GM12878 (cell line): ENCODE results near the gene JKAMP. TPM values are rescaled to one million over a fixed set of nuclear protein-coding genes. Genes with fewer than 3 reads are reported as not detected.

ENCODE experiments used
- ATAC-seq: fragments of 200-7000 bp; cut with Tn5 transposase; 3 replicates; pipeline ENCODE4 v1.9.1; 2020; ENCODE audit warnings: mild to moderate bottlenecking, moderate library complexity
- BruUV-seq: library from RNA; stranded (reverse); fragments of 400-500 nt; replicated peaks from 2 replicates; lab custom pipeline; 2021; lab: Mats Ljungman, UMichigan
- CTCF ChIA-PET: fragments of 300-600 bp; sonication (Branson Sonifier 250); formaldehyde crosslinking; extraction: SDS; loops from one replicate; lab custom pipeline; 2021; ENCODE audit warnings: inconsistent platforms; lab: Yijun Ruan, JAX
- POLR2A ChIA-PET: fragments of 350-600 bp; formaldehyde crosslinking; extraction: SDS; loops from one replicate; lab custom pipeline; 2021; ENCODE audit warnings: inconsistent platforms; lab: Charles Lee
- RAD21 ChIA-PET: fragments of 300-600 bp; sonication (Branson Sonifier 250); formaldehyde crosslinking; loops from one replicate; lab custom pipeline; 2023; ENCODE audit warnings: antibody characterized with exemption; ENCODE audit not compliant: unreplicated experiment; lab: Charles Lee
- SMC1A ChIA-PET: fragments of 300-600 bp; sonication (Branson Sonifier 250); formaldehyde crosslinking; loops from one replicate; lab custom pipeline; 2023; ENCODE audit not compliant: unreplicated experiment, uncharacterized antibody; lab: Charles Lee
- DNase-seq: peaks from one replicate; pipeline ENCODE4 v3.0.0-alpha.2; 2011; ENCODE audit warnings: low read depth, low spot score
- FAIRE-seq: peaks from 3 replicates; lab custom pipeline; 2011; peaks lifted over from hg19 to GRCh38; lab: Jason Lieb, UNC
- H2AFZ ChIP-seq: 2 replicates; pipeline ENCODE4 v1.6.0; 2011; ENCODE audit warnings: low read depth, low read length, control low read depth; ENCODE audit not compliant: control insufficient read depth
- H3K27ac ChIP-seq: 2 replicates; pipeline ENCODE4 v1.5.1; 2011; ENCODE audit warnings: control low read depth; ENCODE audit not compliant: control insufficient read depth, insufficient read depth
- H3K27me3 ChIP-seq, 2 experiments: replicated peaks in 1 of 2; 2 replicates each; pipeline versions ENCODE4 v1.6.0 to v1.6.1; 2011; ENCODE audit warnings: low read length in 1 of 2; ENCODE audit not compliant: control insufficient read depth in 2 of 2, insufficient read depth in 2 of 2
- H3K36me3 ChIP-seq, 2 experiments: 2 replicates each; pipeline ENCODE4 v1.5.1; 2011; ENCODE audit warnings: low read length in 1 of 2; ENCODE audit not compliant: control insufficient read depth in 2 of 2, insufficient read depth in 2 of 2
- H3K4me1 ChIP-seq: 2 replicates; pipeline ENCODE4 v1.6.1; 2011; ENCODE audit warnings: mild to moderate bottlenecking, low read length, moderate library complexity, mixed read lengths; ENCODE audit not compliant: control insufficient read depth, insufficient read depth
- H3K4me2 ChIP-seq: 2 replicates; pipeline ENCODE4 v1.6.0; 2011; ENCODE audit warnings: control low read depth; ENCODE audit not compliant: control insufficient read depth, insufficient read depth
- H3K4me3 ChIP-seq: fragments of 200-600 bp; sonication (generic); 2 replicates; pipeline ENCODE4 v1.5.1; 2016
- H3K79me2 ChIP-seq: 2 replicates; pipeline ENCODE4 v1.6.0; 2011; ENCODE audit warnings: low read length; ENCODE audit not compliant: control insufficient read depth, insufficient read depth
- H3K9ac ChIP-seq: 2 replicates; pipeline ENCODE4 v1.8.0; 2011; ENCODE audit warnings: low read length, control low read depth, mixed read lengths; ENCODE audit not compliant: control insufficient read depth, insufficient read depth
- H3K9me3 ChIP-seq: replicated peaks from 3 replicates; pipeline ENCODE4 v1.5.1; 2011; ENCODE audit warnings: mild to moderate bottlenecking, low read length; ENCODE audit not compliant: control insufficient read depth, insufficient read depth
- H4K20me1 ChIP-seq: 2 replicates; pipeline ENCODE4 v1.6.0; 2011; ENCODE audit not compliant: control insufficient read depth, insufficient read depth
- ATF3 ChIP-seq: IDR thresholded peaks from 2 replicates; pipeline ENCODE4 v1.6.1; 2011; ENCODE audit warnings: low read depth, mild to moderate bottlenecking, low read length, moderate library complexity, borderline replicate concordance; ENCODE audit errors: extremely low read depth
- E2F4 ChIP-seq: IDR thresholded peaks from 2 replicates; pipeline ENCODE4 v1.6.1; 2012; ENCODE audit warnings: low read depth, low read length, improper control_type of control experiment
- ESRRA ChIP-seq: IDR thresholded peaks from 2 replicates; pipeline ENCODE4 v1.6.1; 2012; ENCODE audit warnings: mild to moderate bottlenecking, low read length, improper control_type of control experiment
- HDGF ChIP-seq: fragments of 450-650 bp; IDR thresholded peaks from 2 replicates; pipeline ENCODE4 v1.6.1; 2016; ENCODE audit warnings: antibody characterized with exemption
- KLF5 ChIP-seq: fragments of 450-650 bp; IDR thresholded peaks from 2 replicates; pipeline ENCODE4 v1.6.1; 2014; ENCODE audit warnings: mild to moderate bottlenecking; ENCODE audit not compliant: partially characterized antibody
- MAX ChIP-seq: IDR thresholded peaks from 2 replicates; pipeline ENCODE4 v1.6.1; 2012; ENCODE audit warnings: low read depth, low read length, improper control_type of control experiment
- MTA2 ChIP-seq: fragments of 450-650 bp; IDR thresholded peaks from 2 replicates; pipeline ENCODE4 v1.6.1; 2016; ENCODE audit warnings: low read depth, mild to moderate bottlenecking, moderate library complexity
- NR2F1 ChIP-seq: fragments of 450-650 bp; conservative IDR thresholded peaks from 2 replicates; pipeline ENCODE4 v1.6.1; 2017; ENCODE audit warnings: mild to moderate bottlenecking
- NRF1 ChIP-seq: conservative IDR thresholded peaks from 2 replicates; pipeline ENCODE4 v1.6.1; 2011; ENCODE audit warnings: mild to moderate bottlenecking, low read depth, low read length, improper control_type of control experiment
- PRDM15 ChIP-seq: fragments of 450-650 bp; formaldehyde crosslinking; IDR thresholded peaks from 2 replicates; pipeline ENCODE4 v1.4.0; 2020; ENCODE audit warnings: mild to moderate bottlenecking, moderate library complexity
- SUZ12 ChIP-seq: fragments of 200-600 bp; sonication (generic); IDR thresholded peaks from one replicate; pipeline ENCODE4 v1.6.1; 2018; ENCODE audit warnings: antibody characterized with exemption, mild to moderate bottlenecking; ENCODE audit not compliant: unreplicated experiment
- USF1 ChIP-seq: IDR thresholded peaks from 2 replicates; pipeline ENCODE4 v1.6.1; 2011; ENCODE audit warnings: borderline replicate concordance, low read depth, mild to moderate bottlenecking, moderate library complexity, mixed read lengths, low read length; ENCODE audit not compliant: insufficient read depth; ENCODE audit errors: extremely low read length
- YY1 ChIP-seq: IDR thresholded peaks from 2 replicates; pipeline ENCODE4 v1.6.1; 2011; ENCODE audit warnings: low read depth, mild to moderate bottlenecking, low read length
- ZSCAN29 ChIP-seq: fragments of 450-650 bp; IDR thresholded peaks from 2 replicates; pipeline ENCODE4 v1.6.1; 2017; ENCODE audit warnings: mild to moderate bottlenecking, moderate library complexity
- WGBS: methylation state at CpG from one replicate; pipeline ENCODE4 v1.1.6; 2016; ENCODE audit warnings: low lambda C conversion rate; ENCODE audit not compliant: insufficient replicate concordance, insufficient coverage; ENCODE audit errors: missing lambda C conversion rate; 5-methylcytosine and 5-hydroxymethylcytosine counted together
- in situ Hi-C: fragments of 300-500 bp; cut with MboI; formaldehyde crosslinking; loops from 9 replicates; pipeline ENCODE4 v1.14.3; 2018; ENCODE audit warnings: mixed read lengths
- intact Hi-C: fragments of 100-400 bp; cut with micrococcal nuclease; formaldehyde crosslinking; loops from one replicate; pipeline ENCODE4 v1.14.2; 2022; ENCODE audit not compliant: unreplicated experiment
- polyA plus RNA-seq, 11 experiments: library from polyadenylated mRNA; depleted of rRNA in 4 of 11; unstranded in 6 of 11; stranded (reverse) in 5 of 11; fragments of >200 nt; fragmentation: Nextera tagmentation in 4 of 11; fragmentation: Illumina TruSeq in 1 of 11; extraction: Ambion mirVana in 4 of 11; extraction: Trizol in 1 of 11; gene quantifications; 1 replicate in 1 of 11; 2 replicates in 10 of 11; pipeline versions ENCODE4 v1.2.1 to v1.2.3, GENCODE V29; 2011 to 2016; ENCODE audit warnings: inconsistent platforms in 2 of 11, missing spikeins in 2 of 11, low read depth in 1 of 11
- total RNA-seq, 4 experiments: library from RNA; depleted of rRNA in 3 of 4; stranded (reverse); fragments of >200 nt in 3 of 4; fragmentation: Illumina TruSeq in 1 of 4; extraction: Trizol in 1 of 4; gene quantifications; 2 replicates each; pipeline versions ENCODE4 v1.2.1 to v1.2.3, GENCODE V29; 2013 to 2021

JKAMP gene
- total and polyA plus RNA-seq, 10 of the 15 experiments (the other 5 are each of a cell fraction or from before 2014, with no cell fraction given) = 18.2 to 129 (median 46.6) TPM

GRCh38 chr14:59463787-59464485 lies 20.4 kb upstream of the JKAMP start:
- H3K4me1 ChIP-seq = peaks cover 10% of the 10 kb centered on the region
- H3K4me3 ChIP-seq = peak overlapping the region; percentile 60; the same call in 1 of the 2 replicates
- no peaks in the 10 kb centered on the region for H3K79me2 ChIP-seq
- H3K36me3 ChIP-seq = no peaks in the 10 kb centered on the region; a peak in 1 of 4 replicates
- H3K27ac ChIP-seq = no peak overlapping the region
- ChIA-PET CTCF (interaction anchor here (0.6 to 3.0 kb wide), 3 partner anchors 20 to 329 kb away, joined by 3 to 6 read pairs (median 4); no protein-coding TSS in a partner anchor), POLR2A (interaction anchor here (0.5 to 1.9 kb wide), 2 partner anchors 20 to 841 kb away, joined by 3 to 6 read pairs; partner anchors contain the start of genes JKAMP and L3HYPDH), RAD21 (interaction anchor here (1.0 to 1.1 kb wide), 2 partner anchors 20 to 302 kb away, joined by 3 read pairs; partner anchors contain the start of genes JKAMP and L3HYPDH), SMC1A (interaction anchor here (0.6 to 1.6 kb wide), 5 partner anchors 8 to 339 kb away, joined by 3 read pairs; no protein-coding TSS in a partner anchor)
- BruUV-seq = no TSS peak
- no peak for DNase-seq
- peak; percentile 27 for FAIRE-seq
- intact Hi-C loops (no loop called here), in situ Hi-C loops (no loop called here)
- peak; percentile 70 for ATAC-seq
- no peak overlapping the region; the same call in 1 of the 2 replicates for H3K9ac ChIP-seq
- WGBS = 29% methylated on average over 60 of the region's 60 CpGs
- no peaks in the 10 kb centered on the region for H4K20me1 ChIP-seq
- H3K9me3 ChIP-seq = no peaks in the 10 kb centered on the region
- H2AFZ ChIP-seq = peak overlapping the region; percentile 84
- H3K4me2 ChIP-seq = peak overlapping the region; percentile 97
- H3K27me3 ChIP-seq = no peaks in the 10 kb centered on the region
- TF ChIP-seq PRDM15 (CRISPR knock-in tag) (no peak), ESRRA (no peak), MTA2 (no peak), ATF3 (no peak), USF1 (no peak), HDGF (0 out of 2 replicates have a peak, but pooled peaks have one; percentile 24), NRF1 (no peak), ZSCAN29 (no peak), NR2F1 (no peak), SUZ12 (no peak), MAX (no peak), YY1 (no peak), E2F4 (no peak), KLF5 (no peak)
